ENCODE data around the gene PEMT.

The PEMT gene

GRCh38 chr17:17569691-17570090 is 21.8 kb downstream of the PEMT start:
- no peak for DNase-seq

GRCh38 chr17:17568772-17569195 is 22.7 kb downstream of the PEMT start:
- DNase-seq = peak; percentile 20

GRCh38 chr17:17567631-17568030 is 23.9 kb downstream of the PEMT start:
- no peak for DNase-seq

GRCh38 chr17:17566896-17567513 is 24.5 kb downstream of the PEMT start:
- no peak for DNase-seq

- no peak for DNase-seq
These were observed 25.8 kb downstream of the PEMT start for GRCh38 chr17:17565471-17566339.

- DNase-seq = no peak
These were observed 26.6 kb downstream of the PEMT start for GRCh38 chr17:17564896-17565295.

GRCh38 chr17:17564323-17564722 is 27.2 kb downstream of the PEMT start:
- no peak for DNase-seq

GRCh38 chr17:17563530-17563929 is 28.0 kb downstream of the PEMT start:
- no peak for DNase-seq

- no peak for DNase-seq
These were observed 29.4 kb downstream of the PEMT start for GRCh38 chr17:17562146-17562511.

GRCh38 chr17:17561408-17562145 is 29.9 kb downstream of the PEMT start:
- DNase-seq = no peak

- DNase-seq = no peak
These were observed 30.5 kb downstream of the PEMT start for GRCh38 chr17:17560975-17561374.

GRCh38 chr17:17560167-17560566 is 31.3 kb downstream of the PEMT start:
- DNase-seq = no peak

GRCh38 chr17:17559164-17559563 is 32.3 kb downstream of the PEMT start:
- DNase-seq = no peak

- no peak for DNase-seq
These were observed 33.1 kb downstream of the PEMT start for GRCh38 chr17:17558431-17558830.

GRCh38 chr17:17557796-17558195 is 33.7 kb downstream of the PEMT start:
- no peak for DNase-seq

- DNase-seq = no peak
These were observed 34.8 kb downstream of the PEMT start for GRCh38 chr17:17556671-17557070.

- DNase-seq = no peak
These were observed 35.6 kb downstream of the PEMT start for GRCh38 chr17:17555906-17556305.

GRCh38 chr17:17555151-17555550 is 36.4 kb downstream of the PEMT start:
- DNase-seq = no peak

- no peak for DNase-seq
These were observed 37.2 kb downstream of the PEMT start for GRCh38 chr17:17554266-17554665.

- no peak for DNase-seq
These were observed 38.0 kb downstream of the PEMT start for GRCh38 chr17:17553217-17554195.

GRCh38 chr17:17552351-17553216 is 38.9 kb downstream of the PEMT start:
- DNase-seq = no peak

GRCh38 chr17:17551361-17551760 is 40.1 kb downstream of the PEMT start:
- DNase-seq = no peak
